Naive B cell (primary cell): Measurements from ENCODE around the gene CDKN3. TPM values are rescaled to one million over a fixed set of nuclear protein-coding genes. Genes with fewer than 3 reads are reported as not detected.
A peak's percentile ranks its signal among the peaks of the same experiment; 100 is the strongest.

Experiments used
- ATAC-seq, 2 donors: fragments of 150-1000 bp; cut with Tn5 transposase; 2 replicates each; pipeline ENCODE4 v1.10.0; 2021; ENCODE audit warnings: low read depth in 2 of 2, mild to moderate bottlenecking in 2 of 2, moderate library complexity in 2 of 2
- DNase-seq: peaks from one replicate; pipeline ENCODE4 v3.0.0; 2022
- H3K27ac Mint-ChIP-seq, 6 donors: one replicate each; pipeline ENCODE4 v1.8.0; 2020 to 2022; ENCODE audit warnings: mild to moderate bottlenecking in 6 of 6, mixed read lengths in 6 of 6, moderate library complexity in 5 of 6, inconsistent platforms in 2 of 6
- H3K27me3 Mint-ChIP-seq, 3 donors: one replicate each; pipeline ENCODE4 v1.8.0; 2021 to 2022; ENCODE audit warnings: mixed read lengths in 3 of 3, mild to moderate bottlenecking in 1 of 3
- H3K36me3 Mint-ChIP-seq, 2 donors: one replicate each; pipeline ENCODE4 v1.8.0; 2020 to 2022; ENCODE audit warnings: mixed read lengths in 2 of 2, inconsistent platforms in 1 of 2, mild to moderate bottlenecking in 1 of 2
- H3K4me1 Mint-ChIP-seq, 3 donors: one replicate each; pipeline ENCODE4 v1.8.0; 2020 to 2022; ENCODE audit warnings: mixed read lengths in 3 of 3, inconsistent platforms in 1 of 3, mild to moderate bottlenecking in 1 of 3, moderate library complexity in 1 of 3
- H3K4me3 Mint-ChIP-seq, 8 donors: one replicate each; pipeline ENCODE4 v1.8.0; 2020 to 2022; ENCODE audit warnings: mild to moderate bottlenecking in 8 of 8, mixed read lengths in 8 of 8, moderate library complexity in 8 of 8, inconsistent platforms in 2 of 8
- H3K9me3 Mint-ChIP-seq, 7 donors: one replicate each; pipeline ENCODE4 v1.8.0; 2020 to 2022; ENCODE audit warnings: mixed read lengths in 7 of 7, mild to moderate bottlenecking in 5 of 7, inconsistent platforms in 2 of 7, moderate library complexity in 1 of 7
- polyA plus RNA-seq, 6 donors: library from polyadenylated mRNA; unstranded; fragments of 300-500 nt; fragmentation: Illumina TruSeq; gene quantifications; one replicate each; pipeline ENCODE4 v1.2.3, GENCODE V29; 2021; ENCODE audit warnings: low read depth in 6 of 6

The CDKN3 gene, protein sequence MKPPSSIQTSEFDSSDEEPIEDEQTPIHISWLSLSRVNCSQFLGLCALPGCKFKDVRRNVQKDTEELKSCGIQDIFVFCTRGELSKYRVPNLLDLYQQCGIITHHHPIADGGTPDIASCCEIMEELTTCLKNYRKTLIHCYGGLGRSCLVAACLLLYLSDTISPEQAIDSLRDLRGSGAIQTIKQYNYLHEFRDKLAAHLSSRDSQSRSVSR
- 1 to 10 TPM in 5 of 6 donors, not detected in 1; 1.1 to 2.3 (median 1.2) TPM for polyA plus RNA-seq

GRCh38 chr14:54396493-54397335 lies at the start of gene CDKN3:
TSS of gene CDKN3 (plus strand) at chr14:54397007. CDS start at chr14:54397069, 62 bp downstream.
- H3K27me3 Mint-ChIP-seq = peaks cover 0 to 2% (median 0%) of the 10 kb centered on the region in 3 donors
- peak; percentile 93 to 94 for ATAC-seq
- no peaks in the 10 kb centered on the region for H3K36me3 Mint-ChIP-seq
- H3K4me1 Mint-ChIP-seq = peaks cover 7 to 20% (median 10%) of the 10 kb centered on the region in 3 donors
- DNase-seq = peak; percentile 98
- H3K27ac Mint-ChIP-seq = peak within 1 kb of the TSS in 5 of 6 donors; percentile 56 to 92 (median 82)
- H3K4me3 Mint-ChIP-seq = peak within 1 kb of the TSS; percentile 79 to 94 (median 88)
- H3K9me3 Mint-ChIP-seq = no peaks in the 10 kb centered on the region

- Mint-ChIP-seq H3K4me3 (peak overlapping the region in 1 of 8 donors; percentile 57), H3K27ac (no peak overlapping the region), H3K9me3 (no peaks in the 10 kb centered on the region), H3K36me3 (no peaks in the 10 kb centered on the region), H3K4me1 (peaks cover 0 to 7% (median 6%) of the 10 kb centered on the region in 3 donors), H3K27me3 (peaks cover 3 to 18% (median 12%) of the 10 kb centered on the region in 3 donors)
- ATAC-seq = no peak
- DNase-seq = no peak
These were observed 49.8 kb upstream of the CDKN3 start for GRCh38 chr14:54347044-54347443.

GRCh38 chr14:54348001-54348611 lies 48.7 kb upstream of the CDKN3 start:
- H3K4me1 Mint-ChIP-seq = peaks cover 0 to 7% (median 6%) of the 10 kb centered on the region in 3 donors
- peaks cover 0 to under 1% (median 0%) of the 10 kb centered on the region in 7 donors for H3K9me3 Mint-ChIP-seq
- DNase-seq (peak; percentile 15), ATAC-seq (no peak)
- peaks cover 3 to 18% (median 13%) of the 10 kb centered on the region in 3 donors for H3K27me3 Mint-ChIP-seq
- no peak overlapping the region for H3K27ac Mint-ChIP-seq
- no peak overlapping the region for H3K4me3 Mint-ChIP-seq
- no peaks in the 10 kb centered on the region for H3K36me3 Mint-ChIP-seq

DNA sequence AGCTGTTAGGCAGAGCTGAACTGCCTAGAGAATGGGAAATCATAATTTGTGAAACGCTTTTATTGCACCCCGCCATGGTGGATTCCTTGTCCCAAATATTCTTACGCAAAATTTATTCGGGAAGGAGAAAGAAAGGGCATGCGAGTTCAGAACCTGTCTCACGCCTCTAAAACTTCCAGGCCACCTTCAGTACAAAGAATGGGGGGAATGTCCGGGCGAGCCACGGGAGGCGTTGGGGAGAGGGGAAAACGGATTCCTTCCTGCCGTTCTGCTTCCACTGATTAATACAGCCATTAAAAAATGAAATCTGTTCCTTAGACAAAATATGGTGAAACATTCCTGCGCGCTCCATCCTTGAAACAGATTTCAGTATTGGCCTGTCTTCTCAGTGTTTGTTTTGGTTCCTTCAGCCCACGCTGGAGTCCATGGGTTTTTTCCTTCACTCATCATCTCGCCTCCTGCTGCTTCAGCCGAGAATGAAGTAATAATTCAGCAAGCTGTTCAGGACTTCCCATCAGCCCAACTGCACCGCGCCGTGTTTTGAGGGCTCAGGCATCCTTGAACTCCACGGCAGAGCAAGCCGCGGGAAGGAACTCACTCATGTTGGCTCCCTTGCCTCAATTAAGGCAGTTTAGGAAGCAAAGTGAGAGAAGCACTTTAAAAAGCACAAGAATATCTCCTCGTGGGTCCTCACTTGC lies 47.7 kb upstream of the CDKN3 start:
- DNase-seq = no peak
- no peaks in the 10 kb centered on the region for H3K36me3 Mint-ChIP-seq
- H3K27me3 Mint-ChIP-seq = peaks cover 3 to 23% (median 18%) of the 10 kb centered on the region in 3 donors
- no peak for ATAC-seq
- no peak overlapping the region for H3K27ac Mint-ChIP-seq
- H3K4me1 Mint-ChIP-seq = peaks cover 0 to 7% (median 6%) of the 10 kb centered on the region in 3 donors
- H3K4me3 Mint-ChIP-seq = no peak overlapping the region
- peaks cover 0 to 6% (median 0%) of the 10 kb centered on the region in 7 donors for H3K9me3 Mint-ChIP-seq

GRCh38 chr14:54349713-54350112 lies 47.1 kb upstream of the CDKN3 start:
- no peak overlapping the region for H3K27ac Mint-ChIP-seq
- no peak overlapping the region for H3K4me3 Mint-ChIP-seq
- peaks cover 0 to 12% (median 3%) of the 10 kb centered on the region in 7 donors for H3K9me3 Mint-ChIP-seq
- H3K36me3 Mint-ChIP-seq = no peaks in the 10 kb centered on the region
- peaks cover 3 to 30% (median 18%) of the 10 kb centered on the region in 3 donors for H3K27me3 Mint-ChIP-seq
- DNase-seq (no peak), ATAC-seq (no peak)
- H3K4me1 Mint-ChIP-seq = peaks cover 0 to 2% (median under 1%) of the 10 kb centered on the region in 3 donors

GRCh38 chr14:54350203-54350602 lies 46.6 kb upstream of the CDKN3 start:
- no peaks in the 10 kb centered on the region for H3K4me1 Mint-ChIP-seq
- H3K27ac Mint-ChIP-seq = no peak overlapping the region
- peaks cover 3 to 32% (median 18%) of the 10 kb centered on the region in 3 donors for H3K27me3 Mint-ChIP-seq
- H3K36me3 Mint-ChIP-seq = no peaks in the 10 kb centered on the region
- peaks cover 0 to 14% (median 4%) of the 10 kb centered on the region in 7 donors for H3K9me3 Mint-ChIP-seq
- H3K4me3 Mint-ChIP-seq = no peak overlapping the region
- ATAC-seq = no peak
- no peak for DNase-seq

- no peak overlapping the region for H3K27ac Mint-ChIP-seq
- DNase-seq = no peak
- H3K4me1 Mint-ChIP-seq = no peaks in the 10 kb centered on the region
- H3K36me3 Mint-ChIP-seq = no peaks in the 10 kb centered on the region
- H3K27me3 Mint-ChIP-seq = peaks cover 3 to 30% (median 21%) of the 10 kb centered on the region in 3 donors
- no peak for ATAC-seq
- peaks cover 0 to 14% (median 4%) of the 10 kb centered on the region in 7 donors for H3K9me3 Mint-ChIP-seq
- H3K4me3 Mint-ChIP-seq = no peak overlapping the region
These were observed 43.5 kb upstream of the CDKN3 start for GRCh38 chr14:54353266-54353665.

GRCh38 chr14:54353694-54354093 lies 43.1 kb upstream of the CDKN3 start:
- no peaks in the 10 kb centered on the region for H3K36me3 Mint-ChIP-seq
- ATAC-seq (no peak), DNase-seq (no peak)
- H3K4me1 Mint-ChIP-seq = no peaks in the 10 kb centered on the region
- H3K4me3 Mint-ChIP-seq = no peak overlapping the region
- H3K9me3 Mint-ChIP-seq = peaks cover 0 to 14% (median 4%) of the 10 kb centered on the region in 7 donors
- H3K27me3 Mint-ChIP-seq = peaks cover 3 to 26% (median 24%) of the 10 kb centered on the region in 3 donors
- no peak overlapping the region for H3K27ac Mint-ChIP-seq

DNA sequence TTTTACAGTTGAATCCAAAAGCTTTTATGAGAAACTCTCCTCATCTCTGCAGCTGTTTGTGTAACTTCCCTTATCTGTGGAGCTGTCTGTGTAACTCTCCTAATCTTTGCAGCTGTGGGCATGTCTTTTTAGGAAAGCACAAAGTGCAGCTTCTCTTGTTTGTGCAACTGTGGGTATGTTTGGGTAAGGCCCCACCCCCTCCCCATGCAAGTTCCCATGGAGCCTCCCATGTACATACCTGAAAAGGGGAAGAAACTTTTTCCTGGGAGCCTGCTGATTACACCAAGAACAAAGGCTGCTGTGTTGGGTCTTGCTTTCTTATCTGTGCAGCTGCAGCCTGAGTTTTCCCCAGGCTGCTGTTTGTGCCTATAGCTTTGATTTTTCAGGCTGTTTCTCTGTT lies 42.7 kb upstream of the CDKN3 start:
- DNase-seq (no peak), ATAC-seq (no peak)
- Mint-ChIP-seq H3K4me3 (no peak overlapping the region), H3K27ac (peak overlapping the region in 1 of 6 donors; percentile 11), H3K27me3 (peaks cover 3 to 23% (median 22%) of the 10 kb centered on the region in 3 donors), H3K4me1 (no peaks in the 10 kb centered on the region), H3K36me3 (no peaks in the 10 kb centered on the region), H3K9me3 (peaks cover 0 to 14% (median 4%) of the 10 kb centered on the region in 7 donors)

DNA sequence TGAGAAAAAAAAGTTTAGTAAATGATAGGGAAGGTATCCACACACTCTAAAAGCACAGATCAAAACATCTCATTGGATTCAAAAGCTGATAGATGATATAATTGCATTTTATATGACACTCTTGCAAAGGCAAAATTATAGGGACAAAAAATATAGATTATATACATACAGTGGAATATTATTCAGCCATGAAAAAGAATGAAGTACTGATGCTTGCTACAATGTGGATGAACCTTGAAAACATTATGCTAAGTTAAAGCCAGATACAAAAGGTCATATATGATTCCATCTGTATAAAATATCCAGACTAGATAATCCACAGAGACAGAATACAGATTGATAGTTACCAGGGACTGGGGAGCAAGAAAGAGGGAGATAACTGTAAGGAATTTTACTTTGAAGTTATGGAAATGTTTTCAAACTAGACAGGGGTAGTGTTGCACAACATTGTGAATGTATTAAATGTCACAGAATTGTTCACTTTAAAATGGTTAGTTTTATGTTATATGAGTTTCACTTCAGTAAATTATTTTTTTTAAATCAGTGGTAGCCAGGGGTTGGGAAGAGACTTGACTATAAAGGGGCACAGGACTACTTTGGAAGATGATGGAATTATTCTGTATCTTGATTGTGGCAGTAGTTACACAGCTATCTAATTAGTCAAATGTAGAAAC lies 41.7 kb upstream of the CDKN3 start:
- ATAC-seq = no peak
- Mint-ChIP-seq H3K4me1 (no peaks in the 10 kb centered on the region), H3K36me3 (no peaks in the 10 kb centered on the region), H3K9me3 (peaks cover 0 to 14% (median 4%) of the 10 kb centered on the region in 7 donors), H3K27me3 (peaks cover 3 to 24% (median 24%) of the 10 kb centered on the region in 3 donors), H3K27ac (peak overlapping the region in 2 of 6 donors; percentile 12 to 62), H3K4me3 (no peak overlapping the region)
- DNase-seq = no peak

DNA sequence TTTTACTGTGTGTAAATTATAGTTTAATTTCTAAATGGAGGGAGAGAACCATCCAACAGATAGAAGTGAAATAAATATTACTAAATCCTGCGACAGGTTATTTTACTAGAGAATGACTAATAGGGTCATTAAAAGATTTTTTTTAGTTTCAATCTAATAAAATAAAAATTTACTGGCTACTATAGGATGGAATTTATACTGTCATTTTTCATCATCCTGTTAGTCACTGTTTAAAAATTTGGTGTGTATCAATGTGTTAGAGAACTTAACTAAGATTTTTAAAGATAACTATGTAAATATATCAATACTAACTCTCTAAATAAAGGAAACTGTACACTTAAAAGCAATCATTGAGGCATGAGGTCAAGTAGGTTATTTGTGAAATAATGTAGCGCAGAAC lies 41.1 kb upstream of the CDKN3 start:
- no peaks in the 10 kb centered on the region for H3K36me3 Mint-ChIP-seq
- H3K4me1 Mint-ChIP-seq = no peaks in the 10 kb centered on the region
- no peak overlapping the region for H3K4me3 Mint-ChIP-seq

DNA sequence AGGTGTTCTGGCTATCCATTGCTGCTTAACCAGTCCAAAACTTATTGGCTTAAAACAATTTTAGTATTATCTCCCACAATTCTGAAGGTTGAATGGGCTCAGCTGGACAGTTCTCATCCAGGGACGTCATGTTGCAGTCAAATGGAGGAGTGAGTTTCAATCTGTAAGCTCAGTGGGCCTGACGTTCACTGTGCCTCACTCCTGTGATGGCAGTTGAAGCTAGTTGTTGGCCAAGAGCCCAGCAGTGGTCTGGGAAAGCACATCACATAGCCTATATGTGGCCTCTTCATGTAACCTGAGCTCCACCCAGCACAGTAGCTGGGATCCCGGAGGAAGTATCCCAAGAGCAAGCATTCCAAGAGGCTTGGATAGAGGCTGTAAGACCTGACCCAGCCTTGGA lies 40.6 kb upstream of the CDKN3 start:
- Mint-ChIP-seq H3K4me3 (no peak overlapping the region), H3K9me3 (peaks cover 0 to 14% (median 4%) of the 10 kb centered on the region in 7 donors), H3K27ac (no peak overlapping the region), H3K4me1 (no peaks in the 10 kb centered on the region), H3K36me3 (no peaks in the 10 kb centered on the region), H3K27me3 (peaks cover 0 to 34% (median 19%) of the 10 kb centered on the region in 3 donors)
- no peak for ATAC-seq
- no peak for DNase-seq

More for the DNA sequence above, 41.1 kb upstream of the CDKN3 start:
- peaks cover 0 to 14% (median 4%) of the 10 kb centered on the region in 7 donors for H3K9me3 Mint-ChIP-seq
- H3K27ac Mint-ChIP-seq = no peak overlapping the region
- ATAC-seq = no peak
- peaks cover 0 to 30% (median 20%) of the 10 kb centered on the region in 3 donors for H3K27me3 Mint-ChIP-seq
- DNase-seq = no peak
